ENCODE measurements around the gene CBARP. TPM values are rescaled to one million over a fixed set of nuclear protein-coding genes. Genes with fewer than 3 reads are reported as not detected.

The CBARP gene
- total and polyA plus RNA-seq, 9 donors, result 0.84 to 2.9 (median 1.8) TPM

- Histone ChIP-seq H3K9me3 (replicated peaks; ENCODE audit: control insufficient read depth, low read depth, low read length) (no peaks in the 10 kb centered on the region), H3K27ac (ENCODE audit: low read length) (peak overlapping the region; percentile 88), H3K27me3 (ENCODE audit: control insufficient read depth, insufficient read depth, low read length) (peaks cover 5% of the 10 kb centered on the region), H3K4me3 (ENCODE audit: low read length) (no peak overlapping the region), H3K4me1 (ENCODE audit: control insufficient read depth, insufficient read depth, low read length) (peaks cover 83% of the 10 kb centered on the region), H3K36me3 (ENCODE audit: control insufficient read depth, insufficient read depth, low read length) (peaks cover 5% of the 10 kb centered on the region)
- no CpG with 5 or more reads among the region's 5 CpGs for WGBS (ENCODE audit: insufficient coverage)
- no peak for DNase-seq
Measured at GRCh38 chr19:1263188-1263587, 25.4 kb upstream of the CBARP start.

DNA sequence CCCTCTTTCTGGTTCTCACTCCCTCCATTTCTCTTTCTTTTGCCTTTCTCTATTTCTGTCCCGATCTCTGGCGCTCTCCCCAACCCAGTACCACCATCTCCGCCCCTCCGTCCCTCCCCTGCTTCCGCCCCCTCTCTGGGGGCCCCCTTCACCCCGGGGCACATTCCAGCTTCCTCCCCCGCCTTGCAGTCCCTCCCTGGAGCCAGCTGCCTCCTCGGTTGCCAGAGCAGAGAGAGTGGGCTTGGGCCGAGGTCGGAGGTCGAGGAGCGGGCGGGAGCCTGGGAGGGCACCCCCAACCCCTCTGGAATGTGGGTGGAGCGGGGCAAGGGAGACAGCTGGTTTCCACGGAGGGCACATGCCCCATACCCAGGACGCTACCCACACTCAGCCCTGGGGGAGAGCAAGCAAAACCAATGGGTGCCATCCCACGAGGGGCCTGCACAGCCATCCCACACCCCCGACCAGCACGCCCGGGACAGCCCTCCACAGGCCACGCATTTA, 24.9 kb upstream of the CBARP start:
- 64% methylated on average over 13 of the region's 21 CpGs for WGBS (ENCODE audit: insufficient coverage)
- Histone ChIP-seq H3K36me3 (ENCODE audit: control insufficient read depth, insufficient read depth, low read length) (peaks cover 10% of the 10 kb centered on the region), H3K27me3 (ENCODE audit: control insufficient read depth, insufficient read depth, low read length) (peaks cover 3% of the 10 kb centered on the region), H3K4me1 (ENCODE audit: control insufficient read depth, insufficient read depth, low read length) (peaks cover 82% of the 10 kb centered on the region), H3K27ac (ENCODE audit: low read length) (peak overlapping the region; percentile 88), H3K4me3 (ENCODE audit: low read length) (no peak overlapping the region), H3K9me3 (replicated peaks; ENCODE audit: control insufficient read depth, low read depth, low read length) (no peaks in the 10 kb centered on the region)
- peak; percentile 50 for DNase-seq

GRCh38 chr19:1261798-1262622, 24.2 kb upstream of the CBARP start:
- no peaks in the 10 kb centered on the region for H3K9me3 ChIP-seq (replicated peaks; ENCODE audit: control insufficient read depth, low read depth, low read length)
- no peaks in the 10 kb centered on the region for H3K27me3 ChIP-seq (ENCODE audit: control insufficient read depth, insufficient read depth, low read length)
- H3K4me1 ChIP-seq (ENCODE audit: control insufficient read depth, insufficient read depth, low read length), result peaks cover 79% of the 10 kb centered on the region
- peak overlapping the region; percentile 88 for H3K27ac ChIP-seq (ENCODE audit: low read length)
- WGBS (ENCODE audit: insufficient coverage), result 39% methylated on average over 24 of the region's 28 CpGs
- peak overlapping the region; percentile 72 for H3K4me3 ChIP-seq (ENCODE audit: low read length)
- peak; percentile 63 for DNase-seq
- peaks cover 16% of the 10 kb centered on the region for H3K36me3 ChIP-seq (ENCODE audit: control insufficient read depth, insufficient read depth, low read length)

DNA sequence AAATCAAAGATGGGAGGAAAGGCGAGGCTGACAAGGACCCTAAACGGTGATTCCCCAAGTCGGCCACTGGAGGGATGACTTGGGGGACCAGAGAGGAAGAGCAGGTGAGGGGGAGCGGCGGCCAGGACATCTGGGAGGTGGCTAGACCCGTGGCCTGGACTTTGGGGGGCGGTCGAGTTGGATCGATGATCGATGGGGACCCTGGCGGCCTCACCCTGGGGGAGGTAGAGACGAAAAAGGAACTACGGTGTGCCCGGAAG, 23.7 kb upstream of the CBARP start:
- H3K4me1 ChIP-seq (ENCODE audit: control insufficient read depth, insufficient read depth, low read length), result peaks cover 80% of the 10 kb centered on the region
- DNase-seq, result no peak
- peak overlapping the region; percentile 88 for H3K27ac ChIP-seq (ENCODE audit: low read length)
- no peaks in the 10 kb centered on the region for H3K27me3 ChIP-seq (ENCODE audit: control insufficient read depth, insufficient read depth, low read length)
- H3K9me3 ChIP-seq (replicated peaks; ENCODE audit: control insufficient read depth, low read depth, low read length), result no peaks in the 10 kb centered on the region
- H3K36me3 ChIP-seq (ENCODE audit: control insufficient read depth, insufficient read depth, low read length), result peaks cover 21% of the 10 kb centered on the region
- peak overlapping the region; percentile 72 for H3K4me3 ChIP-seq (ENCODE audit: low read length)
- 15% methylated on average over 14 of the region's 14 CpGs for WGBS (ENCODE audit: insufficient coverage)

DNA sequence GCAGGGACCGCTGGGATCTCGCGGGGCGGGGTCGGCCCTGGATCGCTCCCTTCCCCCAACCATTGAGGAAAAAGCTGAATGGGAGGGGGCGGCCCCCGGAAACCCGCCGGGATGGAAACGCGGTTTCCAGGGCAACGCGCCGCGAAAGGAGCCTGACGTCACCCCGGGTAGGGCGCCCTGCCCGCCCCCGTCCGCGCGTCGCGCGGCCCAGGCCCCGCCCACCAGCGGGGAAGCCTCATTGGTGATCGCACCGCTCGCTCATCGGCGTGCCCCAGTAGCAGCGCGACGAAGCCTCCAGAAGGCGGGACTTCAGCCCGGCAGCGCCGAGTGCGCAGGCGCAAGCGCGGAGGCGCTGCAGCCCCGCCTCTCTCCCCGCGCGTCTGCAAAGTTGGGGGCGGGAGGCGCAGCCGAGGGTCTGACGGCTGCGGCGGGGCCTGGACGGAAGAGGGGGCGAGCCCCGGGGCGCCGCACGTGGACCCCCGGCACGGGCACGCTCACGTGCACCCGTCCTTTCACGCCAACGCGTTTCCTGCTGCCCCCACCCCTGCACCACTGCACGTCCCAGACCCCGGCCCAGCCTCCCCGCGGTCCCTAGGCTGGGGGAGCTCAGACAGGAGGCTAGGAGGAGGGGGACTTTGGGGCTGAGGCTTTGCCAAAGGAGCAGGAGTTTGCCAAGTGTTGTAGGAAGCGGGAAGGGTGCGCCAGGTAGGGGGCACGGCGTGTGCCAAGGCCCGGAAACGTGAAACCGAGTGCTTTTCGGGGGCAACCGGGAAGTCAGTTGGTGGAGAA, 23.1 kb upstream of the CBARP start:
- Histone ChIP-seq H3K4me3 (ENCODE audit: low read length) (peak overlapping the region; percentile 72), H3K4me1 (ENCODE audit: control insufficient read depth, insufficient read depth, low read length) (peaks cover 77% of the 10 kb centered on the region)

GRCh38 chr19:1259876-1260748, 22.3 kb upstream of the CBARP start:
- Histone ChIP-seq H3K27ac (ENCODE audit: low read length) (peak overlapping the region; percentile 90), H3K4me3 (ENCODE audit: low read length) (peak overlapping the region; percentile 37), H3K36me3 (ENCODE audit: control insufficient read depth, insufficient read depth, low read length) (peaks cover 32% of the 10 kb centered on the region), H3K27me3 (ENCODE audit: control insufficient read depth, insufficient read depth, low read length) (no peaks in the 10 kb centered on the region), H3K9me3 (replicated peaks; ENCODE audit: control insufficient read depth, low read depth, low read length) (no peaks in the 10 kb centered on the region), H3K4me1 (ENCODE audit: control insufficient read depth, insufficient read depth, low read length) (peaks cover 76% of the 10 kb centered on the region)
- DNase-seq, result no peak
- 18% methylated on average over 24 of the region's 33 CpGs for WGBS (ENCODE audit: insufficient coverage)

More for the DNA sequence above, 23.1 kb upstream of the CBARP start:
- H3K27me3 ChIP-seq (ENCODE audit: control insufficient read depth, insufficient read depth, low read length), result no peaks in the 10 kb centered on the region
- H3K27ac ChIP-seq (ENCODE audit: low read length), result peak overlapping the region; percentile 90
- DNase-seq, result peak; percentile 98
- no peaks in the 10 kb centered on the region for H3K9me3 ChIP-seq (replicated peaks; ENCODE audit: control insufficient read depth, low read depth, low read length)
- peaks cover 23% of the 10 kb centered on the region for H3K36me3 ChIP-seq (ENCODE audit: control insufficient read depth, insufficient read depth, low read length)
- under 1% methylated on average over 73 of the region's 83 CpGs for WGBS (ENCODE audit: insufficient coverage)

DNA sequence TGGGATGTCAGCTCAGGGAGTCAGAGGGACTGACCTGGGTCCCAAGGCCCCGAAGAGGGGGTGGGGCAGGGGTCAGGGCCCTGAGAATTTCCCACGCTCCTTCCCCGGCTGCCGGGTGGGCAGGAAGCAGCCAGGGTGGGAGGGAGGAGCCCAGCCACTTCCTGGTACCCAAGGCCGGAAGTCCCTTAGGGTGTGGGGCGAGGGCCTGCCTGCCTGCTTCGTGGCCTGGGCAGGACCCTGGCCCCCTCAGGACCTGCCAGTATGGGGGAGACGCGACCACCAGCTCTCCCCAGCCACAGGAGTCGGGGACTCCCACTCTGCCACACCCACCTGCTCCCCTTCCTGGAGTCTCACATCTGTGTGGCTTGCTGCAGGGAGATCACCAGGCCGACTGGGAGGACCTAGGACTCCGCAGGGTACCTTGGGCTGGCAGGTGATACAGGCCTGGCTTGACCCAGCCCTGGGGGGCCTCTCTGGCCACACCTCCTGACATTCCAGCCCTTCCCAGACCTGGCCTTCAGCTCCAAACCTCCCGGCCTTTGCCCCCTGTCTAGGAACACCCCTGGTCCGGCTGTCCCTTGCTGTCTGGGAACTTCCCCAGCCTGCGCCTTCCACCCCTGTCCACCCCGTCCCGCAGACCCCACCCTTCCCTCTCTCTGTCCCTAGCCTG, 21.5 kb upstream of the CBARP start:
- Histone ChIP-seq H3K9me3 (replicated peaks; ENCODE audit: control insufficient read depth, low read depth, low read length) (no peaks in the 10 kb centered on the region), H3K4me1 (ENCODE audit: control insufficient read depth, insufficient read depth, low read length) (peaks cover 76% of the 10 kb centered on the region), H3K4me3 (ENCODE audit: low read length) (no peak overlapping the region), H3K36me3 (ENCODE audit: control insufficient read depth, insufficient read depth, low read length) (peaks cover 39% of the 10 kb centered on the region), H3K27me3 (ENCODE audit: control insufficient read depth, insufficient read depth, low read length) (no peaks in the 10 kb centered on the region), H3K27ac (ENCODE audit: low read length) (peak overlapping the region; percentile 90)
- 26% methylated on average over 12 of the region's 17 CpGs for WGBS (ENCODE audit: insufficient coverage)
- peak; percentile 74 for DNase-seq

GRCh38 chr19:1258707-1259205, 21.0 kb upstream of the CBARP start:
- Histone ChIP-seq H3K27ac (ENCODE audit: low read length) (peak overlapping the region; percentile 90), H3K27me3 (ENCODE audit: control insufficient read depth, insufficient read depth, low read length) (no peaks in the 10 kb centered on the region), H3K36me3 (ENCODE audit: control insufficient read depth, insufficient read depth, low read length) (peaks cover 45% of the 10 kb centered on the region), H3K4me3 (ENCODE audit: low read length) (no peak overlapping the region), H3K4me1 (ENCODE audit: control insufficient read depth, insufficient read depth, low read length) (peaks cover 77% of the 10 kb centered on the region), H3K9me3 (replicated peaks; ENCODE audit: control insufficient read depth, low read depth, low read length) (no peaks in the 10 kb centered on the region)
- DNase-seq, result no peak
- WGBS (ENCODE audit: insufficient coverage), result 43% methylated on average over 2 of the region's 15 CpGs

GRCh38 chr19:1258163-1258492, 20.3 kb upstream of the CBARP start:
- Histone ChIP-seq H3K27ac (ENCODE audit: low read length) (peak overlapping the region; percentile 31), H3K4me1 (ENCODE audit: control insufficient read depth, insufficient read depth, low read length) (peaks cover 81% of the 10 kb centered on the region), H3K9me3 (replicated peaks; ENCODE audit: control insufficient read depth, low read depth, low read length) (no peaks in the 10 kb centered on the region), H3K4me3 (ENCODE audit: low read length) (no peak overlapping the region), H3K27me3 (ENCODE audit: control insufficient read depth, insufficient read depth, low read length) (no peaks in the 10 kb centered on the region), H3K36me3 (ENCODE audit: control insufficient read depth, insufficient read depth, low read length) (peaks cover 51% of the 10 kb centered on the region)
- WGBS (ENCODE audit: insufficient coverage), result 64% methylated on average over 3 of the region's 8 CpGs
- no peak for DNase-seq
